Epithelial cell of esophagus (primary cell): ENCODE results near the gene LMLN.

Experiments used
- DNase-seq: peaks from one replicate; pipeline ENCODE4 v3.0.0; 2010; ENCODE audit warnings: low read depth
- H3K4me3 ChIP-seq: 2 replicates; pipeline ENCODE4 v1.5.1; 2011; ENCODE audit warnings: mild to moderate bottlenecking, low read length, control low read depth
- CTCF ChIP-seq: IDR thresholded peaks from 2 replicates; pipeline ENCODE4 v1.5.1; 2011; ENCODE audit warnings: low read depth, mild to moderate bottlenecking, low read length, control low read depth, inconsistent platforms; ENCODE audit not compliant: insufficient read depth; ENCODE audit errors: missing control alignments

Gene LMLN

GRCh38 chr3:198090795-198091332 lies 130.8 kb downstream of the LMLN start:
- H3K4me3 ChIP-seq, result no peak overlapping the region
- no peak for DNase-seq
- no peak for TF ChIP-seq CTCF

- TF ChIP-seq CTCF, result no peak
- DNase-seq, result no peak
- no peak overlapping the region for H3K4me3 ChIP-seq
Measured at GRCh38 chr3:198092276-198092675, 132.3 kb downstream of the LMLN start.

- no peak for DNase-seq
Measured at GRCh38 chr3:198093112-198093679, 133.2 kb downstream of the LMLN start.

More at GRCh38 chr3:198093112-198093679, 133.2 kb downstream of the LMLN start:
- H3K4me3 ChIP-seq, result no peak overlapping the region
- no peak for TF ChIP-seq CTCF
